ENCODE measurements around the gene PIK3R1. TPM values are rescaled to one million over a fixed set of nuclear protein-coding genes. Genes with fewer than 3 reads are reported as not detected.

The PIK3R1 gene
- total RNA-seq, 1 donor from 2014 or later, result 24.2 TPM

DNA sequence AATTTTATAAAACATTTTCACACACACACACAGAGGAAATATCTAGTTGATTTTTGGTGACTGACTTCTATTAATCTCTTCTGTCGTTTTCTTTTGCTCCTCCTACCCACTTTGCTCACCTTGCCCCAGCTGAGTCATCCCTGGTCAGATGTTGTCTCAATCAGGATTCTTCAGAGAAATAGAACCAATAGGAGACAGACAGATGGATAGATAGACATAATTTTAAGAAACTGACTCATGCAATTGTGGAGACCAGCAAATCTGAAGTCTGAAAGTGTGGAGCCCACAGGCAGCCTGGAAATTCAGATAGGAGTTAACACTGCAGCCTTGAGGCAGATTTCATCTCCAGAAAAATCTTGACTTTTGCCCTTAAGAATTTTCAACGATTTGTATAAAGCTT lies 37.0 kb upstream of the PIK3R1 start:
- no peak for TF ChIP-seq EZH2 (IDR thresholded peaks at IDR 0.05)
- TF ChIP-seq, protein P1, sequence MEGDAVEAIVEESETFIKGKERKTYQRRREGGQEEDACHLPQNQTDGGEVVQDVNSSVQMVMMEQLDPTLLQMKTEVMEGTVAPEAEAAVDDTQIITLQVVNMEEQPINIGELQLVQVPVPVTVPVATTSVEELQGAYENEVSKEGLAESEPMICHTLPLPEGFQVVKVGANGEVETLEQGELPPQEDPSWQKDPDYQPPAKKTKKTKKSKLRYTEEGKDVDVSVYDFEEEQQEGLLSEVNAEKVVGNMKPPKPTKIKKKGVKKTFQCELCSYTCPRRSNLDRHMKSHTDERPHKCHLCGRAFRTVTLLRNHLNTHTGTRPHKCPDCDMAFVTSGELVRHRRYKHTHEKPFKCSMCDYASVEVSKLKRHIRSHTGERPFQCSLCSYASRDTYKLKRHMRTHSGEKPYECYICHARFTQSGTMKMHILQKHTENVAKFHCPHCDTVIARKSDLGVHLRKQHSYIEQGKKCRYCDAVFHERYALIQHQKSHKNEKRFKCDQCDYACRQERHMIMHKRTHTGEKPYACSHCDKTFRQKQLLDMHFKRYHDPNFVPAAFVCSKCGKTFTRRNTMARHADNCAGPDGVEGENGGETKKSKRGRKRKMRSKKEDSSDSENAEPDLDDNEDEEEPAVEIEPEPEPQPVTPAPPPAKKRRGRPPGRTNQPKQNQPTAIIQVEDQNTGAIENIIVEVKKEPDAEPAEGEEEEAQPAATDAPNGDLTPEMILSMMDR (IDR thresholded peaks at IDR 0.05), result no peak
- no peak for TF ChIP-seq EZH2phosphoT487 (IDR thresholded peaks at IDR 0.05)
- Mint-ChIP-seq H3K4me1 (no peaks in the 10 kb centered on the region), H3K27ac (no peak overlapping the region), H3K27me3 (ENCODE audit: insufficient read depth, low read depth) (no peaks in the 10 kb centered on the region), H3K36me3 (no peaks in the 10 kb centered on the region), H3K4me3 (no peak overlapping the region), H3K9me3 (peaks cover 4% of the 10 kb centered on the region)
- Histone ChIP-seq H3F3A (ENCODE audit: low read depth) (no peaks in the 10 kb centered on the region), H3K36me3 (no peaks in the 10 kb centered on the region), H3K27me3 (no peaks in the 10 kb centered on the region), H3K79me2 (ENCODE audit: low read depth) (no peaks in the 10 kb centered on the region), H3K4me1 (no peaks in the 10 kb centered on the region), H3K4me3 (no peak overlapping the region), H3K9me3 (ENCODE audit: low read depth) (no peaks in the 10 kb centered on the region), H4K20me1 (ENCODE audit: low read depth) (no peaks in the 10 kb centered on the region), H3K4me2 (no peak overlapping the region), H2AFZ (replicated peaks) (no peak overlapping the region), H3K27ac (no peak overlapping the region), H3K9ac (no peak overlapping the region)
- DNase-seq (ENCODE audit: low spot score), result no peak

DNA sequence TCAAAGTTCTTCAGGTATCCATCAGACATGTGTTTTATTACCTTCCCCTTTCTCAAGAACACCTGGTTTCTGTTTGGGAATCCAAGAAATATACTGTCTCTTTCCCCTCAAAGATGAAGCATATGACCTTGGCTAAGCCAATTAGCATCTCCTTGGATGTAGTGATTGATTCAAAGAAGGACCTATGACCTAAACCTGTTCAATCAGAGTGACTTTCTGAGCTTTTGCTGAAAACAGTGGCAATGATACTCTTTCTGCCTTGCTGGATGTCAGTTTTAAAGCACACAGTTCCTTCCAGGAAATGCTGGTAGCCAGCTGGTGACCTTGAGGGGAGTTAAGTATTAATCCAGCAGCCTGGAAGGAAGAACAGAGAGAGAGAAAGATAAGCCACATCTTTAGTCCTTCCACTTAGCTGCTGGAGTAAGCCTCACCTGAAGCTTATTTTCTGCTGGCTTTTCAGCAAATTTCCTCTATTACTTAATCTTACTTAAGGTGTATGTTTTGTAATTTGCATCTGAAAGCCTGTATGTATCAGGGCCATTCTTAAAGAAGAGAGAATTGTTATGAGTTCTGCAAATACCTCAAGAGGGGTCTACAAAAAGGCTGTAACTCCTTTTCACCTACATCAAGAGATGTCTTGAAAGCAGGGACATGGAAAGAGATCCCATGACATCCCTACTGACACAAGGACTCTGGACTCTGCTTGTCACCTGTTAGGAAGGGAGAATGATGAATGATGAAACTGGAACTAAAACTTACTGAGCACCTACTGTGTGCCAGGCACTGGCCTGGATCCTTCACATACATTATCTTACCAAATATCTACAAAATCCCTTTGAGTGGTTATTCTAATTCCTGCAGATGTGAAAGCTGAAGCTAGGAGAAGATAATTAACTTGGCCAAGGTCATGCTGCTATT lies 35.2 kb upstream of the PIK3R1 start:
- TF ChIP-seq EZH2phosphoT487 (IDR thresholded peaks at IDR 0.05), result no peak
- Histone ChIP-seq H3K79me2 (ENCODE audit: low read depth) (no peaks in the 10 kb centered on the region), H3K9me3 (ENCODE audit: low read depth) (no peaks in the 10 kb centered on the region), H2AFZ (replicated peaks) (no peak overlapping the region), H3K36me3 (no peaks in the 10 kb centered on the region), H3K4me3 (no peak overlapping the region), H3K4me2 (no peak overlapping the region), H3K9ac (no peak overlapping the region), H3K27ac (no peak overlapping the region), H3K4me1 (no peaks in the 10 kb centered on the region), H3K27me3 (no peaks in the 10 kb centered on the region), H4K20me1 (ENCODE audit: low read depth) (no peaks in the 10 kb centered on the region), H3F3A (ENCODE audit: low read depth) (no peaks in the 10 kb centered on the region)
- no peaks in the 10 kb centered on the region for H3K36me3 Mint-ChIP-seq
- H3K9me3 Mint-ChIP-seq, result peaks cover 8% of the 10 kb centered on the region
- H3K27ac Mint-ChIP-seq, result peak overlapping the region; percentile 57
- no peaks in the 10 kb centered on the region for H3K27me3 Mint-ChIP-seq (ENCODE audit: insufficient read depth, low read depth)
- no peak for DNase-seq (ENCODE audit: low spot score)
- H3K4me1 Mint-ChIP-seq, result no peaks in the 10 kb centered on the region
- H3K4me3 Mint-ChIP-seq, result no peak overlapping the region

DNA sequence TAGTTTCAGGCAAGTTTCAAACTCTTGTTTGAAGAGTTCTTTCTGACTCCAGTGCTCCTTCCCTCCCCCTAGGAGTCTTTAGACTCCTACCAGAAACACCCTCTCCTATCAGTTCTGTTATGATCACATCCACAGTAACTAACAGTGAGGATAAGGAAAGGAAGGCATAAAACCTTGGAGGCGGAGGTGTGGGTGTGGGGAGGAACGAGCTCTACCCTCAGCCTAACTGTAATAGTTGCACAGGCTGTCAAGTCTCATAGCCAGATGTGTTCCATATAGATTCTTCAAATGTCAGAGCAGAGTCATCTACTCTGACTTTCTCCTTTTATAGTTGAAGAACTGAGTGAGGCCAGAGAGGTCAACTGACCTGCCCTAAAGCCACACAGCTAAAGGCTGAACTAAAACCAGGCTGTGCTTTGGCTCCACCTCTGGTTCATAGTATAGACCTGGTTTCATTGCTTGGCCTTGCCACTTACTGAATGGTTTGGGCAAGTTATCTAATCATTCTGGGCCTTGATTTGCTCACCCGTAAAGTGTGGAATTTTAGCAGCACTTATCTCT lies 34.4 kb upstream of the PIK3R1 start:
- TF ChIP-seq EZH2phosphoT487 (IDR thresholded peaks at IDR 0.05) (no peak), EZH2 (IDR thresholded peaks at IDR 0.05) (no peak)
- TF ChIP-seq, protein P1 (IDR thresholded peaks at IDR 0.05), result no peak
- Histone ChIP-seq H3K4me2 (no peak overlapping the region), H3K36me3 (no peaks in the 10 kb centered on the region), H3K27ac (no peak overlapping the region), H3K79me2 (ENCODE audit: low read depth) (no peaks in the 10 kb centered on the region), H2AFZ (replicated peaks) (no peak overlapping the region), H3F3A (ENCODE audit: low read depth) (no peaks in the 10 kb centered on the region), H3K27me3 (no peaks in the 10 kb centered on the region), H3K9ac (no peak overlapping the region), H3K9me3 (ENCODE audit: low read depth) (no peaks in the 10 kb centered on the region), H3K4me1 (no peaks in the 10 kb centered on the region), H3K4me3 (no peak overlapping the region), H4K20me1 (ENCODE audit: low read depth) (no peaks in the 10 kb centered on the region)
- no peaks in the 10 kb centered on the region for H3K4me1 Mint-ChIP-seq
- no peak for DNase-seq (ENCODE audit: low spot score)
- no peaks in the 10 kb centered on the region for H3K36me3 Mint-ChIP-seq
- peaks cover 8% of the 10 kb centered on the region for H3K9me3 Mint-ChIP-seq
- no peaks in the 10 kb centered on the region for H3K27me3 Mint-ChIP-seq (ENCODE audit: insufficient read depth, low read depth)
- no peak overlapping the region for H3K27ac Mint-ChIP-seq
- H3K4me3 Mint-ChIP-seq, result no peak overlapping the region

DNA sequence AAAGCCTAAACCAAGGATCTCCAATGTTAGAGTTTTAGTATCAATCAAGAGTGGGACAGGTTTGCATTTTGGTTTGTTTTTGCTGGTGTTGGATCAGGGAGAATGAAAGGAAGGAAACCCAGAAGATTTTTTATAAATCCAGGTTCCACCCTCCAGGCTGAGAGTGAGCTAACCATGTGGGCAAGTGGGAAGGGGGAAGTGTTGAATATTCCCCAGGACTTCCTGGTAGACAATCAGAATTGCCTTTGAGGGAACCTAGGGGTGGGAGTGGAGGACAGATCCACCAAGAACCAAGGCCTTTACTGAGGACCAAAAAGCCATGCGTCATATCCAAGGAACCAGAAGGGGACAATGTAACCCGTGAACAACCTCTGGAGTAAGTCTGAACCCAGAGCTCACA lies 33.5 kb upstream of the PIK3R1 start:
- H3K27me3 ChIP-seq, result no peaks in the 10 kb centered on the region
- no peak overlapping the region for H3K4me3 ChIP-seq
- H3K9ac ChIP-seq, result no peak overlapping the region
- Mint-ChIP-seq H3K4me3 (no peak overlapping the region), H3K27ac (no peak overlapping the region), H3K4me1 (peaks cover 1% of the 10 kb centered on the region), H3K27me3 (ENCODE audit: insufficient read depth, low read depth) (no peaks in the 10 kb centered on the region), H3K9me3 (peaks cover 8% of the 10 kb centered on the region), H3K36me3 (no peaks in the 10 kb centered on the region)
- no peak overlapping the region for H3K4me2 ChIP-seq
- no peaks in the 10 kb centered on the region for H3K36me3 ChIP-seq
- no peak for DNase-seq (ENCODE audit: low spot score)
- no peaks in the 10 kb centered on the region for H4K20me1 ChIP-seq (ENCODE audit: low read depth)
- no peaks in the 10 kb centered on the region for H3K4me1 ChIP-seq
- TF ChIP-seq, protein P1 (IDR thresholded peaks at IDR 0.05), result no peak
- TF ChIP-seq EZH2phosphoT487 (IDR thresholded peaks at IDR 0.05) (no peak), EZH2 (IDR thresholded peaks at IDR 0.05) (no peak)
- H3F3A ChIP-seq (ENCODE audit: low read depth), result peaks cover 2% of the 10 kb centered on the region
- no peak overlapping the region for H3K27ac ChIP-seq
- H3K79me2 ChIP-seq (ENCODE audit: low read depth), result no peaks in the 10 kb centered on the region
- H2AFZ ChIP-seq (replicated peaks), result no peak overlapping the region
- no peaks in the 10 kb centered on the region for H3K9me3 ChIP-seq (ENCODE audit: low read depth)

Measured in neural progenitor cell (in vitro differentiated cells).